PFSK-1 (cell line): ENCODE results near the gene AFDN.

Source experiments
- FOXP2 ChIP-seq: optimal IDR thresholded peaks from 2 replicates; pipeline ENCODE3; 2011; ENCODE audit warnings: borderline replicate concordance, control low read depth, inconsistent platforms; ENCODE audit not compliant: insufficient read depth; ENCODE audit errors: extremely low read length, extremely low read depth
- POLR2AphosphoS5 ChIP-seq: IDR thresholded peaks from 2 replicates; pipeline ENCODE4 v1.6.1; 2012; ENCODE audit warnings: low read depth, mild to moderate bottlenecking, control low read depth, low read length, moderate library complexity
- SIN3A ChIP-seq: IDR thresholded peaks from 2 replicates; pipeline ENCODE4 v1.6.1; 2012; ENCODE audit warnings: mild to moderate bottlenecking, low read length, moderate library complexity, borderline replicate concordance; ENCODE audit not compliant: insufficient read depth
- TAF1 ChIP-seq: IDR thresholded peaks from 2 replicates; pipeline ENCODE4 v1.6.1; 2012; ENCODE audit warnings: low read length, control low read depth, borderline replicate concordance; ENCODE audit not compliant: insufficient read depth
- TF ChIP-seq, protein P1 (sequence below), 2 experiments: IDR thresholded peaks; 2 replicates each; pipeline versions ENCODE4 v1.6.1 to v1.8.0; 2011 to 2012; ENCODE audit warnings: low read depth in 2 of 2, low read length in 2 of 2, control low read depth in 1 of 2, inconsistent platforms in 1 of 2, mild to moderate bottlenecking in 1 of 2, moderate library complexity in 1 of 2; ENCODE audit not compliant: insufficient read depth in 1 of 2

AFDN gene

DNA sequence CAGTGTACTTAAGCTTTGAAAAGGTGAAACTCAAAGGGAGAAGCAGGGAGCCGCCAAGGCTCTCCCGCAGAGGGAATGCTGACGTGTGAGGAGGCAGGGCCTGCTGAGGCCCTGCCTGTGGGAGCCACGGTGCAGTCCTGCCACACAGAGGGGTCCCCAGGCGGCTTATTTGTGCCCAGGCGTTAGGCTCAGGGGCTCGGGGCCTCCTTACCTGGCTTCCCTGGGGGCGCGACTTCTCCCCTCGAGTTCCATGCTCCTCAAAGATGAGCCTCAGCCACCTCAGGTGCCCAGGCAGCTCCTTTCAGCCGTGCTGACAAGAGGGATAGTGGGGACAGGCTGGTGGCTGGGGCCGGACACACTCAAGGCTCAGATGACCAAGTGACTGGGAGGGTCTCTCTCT, 168.6 kb downstream of the AFDN start:
- no peak for TF ChIP-seq POLR2AphosphoS5
- TF ChIP-seq, protein P1, sequence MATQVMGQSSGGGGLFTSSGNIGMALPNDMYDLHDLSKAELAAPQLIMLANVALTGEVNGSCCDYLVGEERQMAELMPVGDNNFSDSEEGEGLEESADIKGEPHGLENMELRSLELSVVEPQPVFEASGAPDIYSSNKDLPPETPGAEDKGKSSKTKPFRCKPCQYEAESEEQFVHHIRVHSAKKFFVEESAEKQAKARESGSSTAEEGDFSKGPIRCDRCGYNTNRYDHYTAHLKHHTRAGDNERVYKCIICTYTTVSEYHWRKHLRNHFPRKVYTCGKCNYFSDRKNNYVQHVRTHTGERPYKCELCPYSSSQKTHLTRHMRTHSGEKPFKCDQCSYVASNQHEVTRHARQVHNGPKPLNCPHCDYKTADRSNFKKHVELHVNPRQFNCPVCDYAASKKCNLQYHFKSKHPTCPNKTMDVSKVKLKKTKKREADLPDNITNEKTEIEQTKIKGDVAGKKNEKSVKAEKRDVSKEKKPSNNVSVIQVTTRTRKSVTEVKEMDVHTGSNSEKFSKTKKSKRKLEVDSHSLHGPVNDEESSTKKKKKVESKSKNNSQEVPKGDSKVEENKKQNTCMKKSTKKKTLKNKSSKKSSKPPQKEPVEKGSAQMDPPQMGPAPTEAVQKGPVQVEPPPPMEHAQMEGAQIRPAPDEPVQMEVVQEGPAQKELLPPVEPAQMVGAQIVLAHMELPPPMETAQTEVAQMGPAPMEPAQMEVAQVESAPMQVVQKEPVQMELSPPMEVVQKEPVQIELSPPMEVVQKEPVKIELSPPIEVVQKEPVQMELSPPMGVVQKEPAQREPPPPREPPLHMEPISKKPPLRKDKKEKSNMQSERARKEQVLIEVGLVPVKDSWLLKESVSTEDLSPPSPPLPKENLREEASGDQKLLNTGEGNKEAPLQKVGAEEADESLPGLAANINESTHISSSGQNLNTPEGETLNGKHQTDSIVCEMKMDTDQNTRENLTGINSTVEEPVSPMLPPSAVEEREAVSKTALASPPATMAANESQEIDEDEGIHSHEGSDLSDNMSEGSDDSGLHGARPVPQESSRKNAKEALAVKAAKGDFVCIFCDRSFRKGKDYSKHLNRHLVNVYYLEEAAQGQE (IDR thresholded peaks at IDR 0.05; ENCODE audit: insufficient read depth in 1 of 2, low read depth in 2 of 2, low read length in 2 of 2): no peak
- TF ChIP-seq TAF1: no peak
- TF ChIP-seq SIN3A: no peak
- TF ChIP-seq FOXP2: no peak

DNA sequence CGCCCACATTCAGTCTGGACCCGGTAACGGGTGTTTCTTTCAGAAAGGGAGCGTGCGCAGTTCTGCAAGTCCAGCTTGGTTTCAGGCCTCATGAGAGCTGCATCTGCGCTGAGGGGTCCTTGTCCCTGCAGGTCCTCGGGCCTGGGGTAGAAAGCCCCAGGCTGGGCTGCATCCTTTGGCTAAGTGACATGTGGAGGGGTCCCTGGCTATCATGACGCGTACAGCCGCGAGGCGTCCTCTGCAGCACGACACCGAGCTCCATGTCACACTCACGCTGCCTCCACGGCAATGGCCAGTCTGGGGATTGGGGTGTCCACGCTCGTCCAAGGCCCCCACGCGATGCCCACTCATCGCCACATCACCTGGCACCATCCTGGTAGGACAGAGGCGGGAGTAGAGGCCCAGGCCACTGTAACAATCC, 169.0 kb downstream of the AFDN start:
- no peak for TF ChIP-seq FOXP2
- TF ChIP-seq SIN3A: no peak
- TF ChIP-seq TAF1: no peak
- TF ChIP-seq, protein P1 (IDR thresholded peaks at IDR 0.05; ENCODE audit: insufficient read depth in 1 of 2, low read depth in 2 of 2, low read length in 2 of 2): no peak
- no peak for TF ChIP-seq POLR2AphosphoS5

DNA sequence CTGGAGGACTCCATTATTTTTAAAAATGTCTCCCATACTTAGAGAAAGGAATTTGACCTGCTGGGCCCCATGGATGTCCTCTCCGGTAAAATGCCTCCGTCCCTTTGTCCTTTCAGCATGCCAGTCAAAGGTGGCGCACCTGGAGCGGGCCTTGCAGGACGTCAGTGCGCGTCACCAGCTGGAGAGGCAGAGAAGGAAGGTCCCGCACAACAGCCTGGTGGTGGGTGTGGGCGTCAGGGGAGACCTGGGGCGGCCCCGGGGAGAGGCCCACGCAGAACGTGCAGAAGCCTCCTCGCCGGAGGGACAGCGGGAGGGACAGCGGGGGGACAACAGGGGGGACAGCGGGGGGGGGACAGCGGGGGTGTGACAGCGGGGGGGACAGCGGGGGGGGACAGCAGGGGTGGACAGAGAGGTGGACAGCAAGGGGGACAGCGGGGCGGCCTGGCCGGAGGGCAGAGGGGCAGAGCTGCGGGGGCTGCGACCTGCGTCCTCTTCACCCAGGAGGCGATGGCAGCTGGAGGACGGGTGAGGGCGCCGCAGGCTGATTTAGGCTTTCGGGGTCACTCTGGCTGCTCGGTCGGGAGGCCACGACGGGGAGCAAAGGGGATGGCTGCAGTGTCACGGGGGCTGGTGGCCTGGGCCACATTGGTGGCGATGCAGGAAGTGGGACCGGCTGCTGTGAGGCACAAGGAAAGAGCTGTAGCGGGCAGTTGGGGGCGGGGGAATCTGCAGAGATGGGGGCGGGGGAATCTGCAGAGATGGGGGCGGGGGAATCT, 169.9 kb downstream of the AFDN start:
- TF ChIP-seq POLR2AphosphoS5 (no peak), FOXP2 (no peak), TAF1 (no peak), SIN3A (no peak)
- TF ChIP-seq, protein P1 (IDR thresholded peaks at IDR 0.05; ENCODE audit: insufficient read depth in 1 of 2, low read depth in 2 of 2, low read length in 2 of 2): no peak

DNA sequence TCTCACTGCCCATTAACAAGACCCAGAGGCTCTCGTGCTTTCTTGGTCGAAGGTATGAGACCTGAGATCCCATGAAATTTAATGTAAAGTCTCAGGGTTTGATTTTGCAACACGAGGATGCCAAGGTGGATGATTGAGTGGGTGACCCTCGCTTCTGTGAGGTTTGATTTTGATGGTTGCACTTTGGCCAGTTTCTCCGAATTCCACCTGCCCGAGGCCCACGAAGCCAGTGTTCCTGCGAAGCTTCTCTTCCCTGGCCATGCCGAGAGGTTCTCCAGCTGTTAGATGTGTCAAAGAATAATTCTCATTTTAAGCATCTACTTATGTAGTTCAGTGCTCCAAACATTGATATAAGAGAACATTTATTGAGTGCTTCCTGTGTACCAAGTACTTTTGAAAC, 170.9 kb downstream of the AFDN start, which contains the start of gene KIF25:
TSS of gene KIF25 (plus strand) at position 30 of the 400 bp plus-strand sequence. CDS start 31,915 bp downstream, outside the sequence.
- TF ChIP-seq FOXP2 (no peak), TAF1 (no peak), SIN3A (no peak), POLR2AphosphoS5 (no peak)
- TF ChIP-seq, protein P1 (IDR thresholded peaks at IDR 0.05; ENCODE audit: insufficient read depth in 1 of 2, low read depth in 2 of 2, low read length in 2 of 2): no peak
